Endothelial cell of umbilical vein (primary cell): Measurements from ENCODE around the gene CAMKMT. TPM values are rescaled to one million over a fixed set of nuclear protein-coding genes. Genes with fewer than 3 reads are reported as not detected.

ENCODE experiments used
- BruUV-seq: library from RNA; stranded (reverse); fragments of 400-500 nt; replicated peaks from 2 replicates; lab custom pipeline; 2021; lab: Mats Ljungman, UMichigan
- CTCF ChIA-PET: fragments of 300-600, 350-600 bp; sonication (Branson Sonifier 250); formaldehyde crosslinking; loops from one replicate; lab custom pipeline; 2021; ENCODE audit warnings: antibody characterized with exemption, inconsistent platforms; lab: Charles Lee
- POLR2A ChIA-PET: fragments of 300-600, 350-600 bp; sonication (Branson Sonifier 250); formaldehyde crosslinking; loops from one replicate; lab custom pipeline; 2021; ENCODE audit warnings: antibody characterized with exemption, inconsistent platforms; lab: Charles Lee
- DNase-seq: peaks from one replicate; pipeline ENCODE4 v3.0.0-alpha.2; 2011; ENCODE audit warnings: low read depth, low spot score
- FAIRE-seq: peaks from 2 replicates; lab custom pipeline; 2011; peaks lifted over from hg19 to GRCh38; lab: Jason Lieb, UNC
- H2AFZ ChIP-seq: 2 replicates; pipeline ENCODE4 v1.6.0; 2012; ENCODE audit warnings: low read depth, low read length, control low read depth, inconsistent platforms
- H3K27ac ChIP-seq: 2 replicates; pipeline ENCODE4 v1.5.1; 2011; ENCODE audit warnings: low read depth, mild to moderate bottlenecking, control low read depth, low read length, moderate library complexity; ENCODE audit not compliant: insufficient read depth
- H3K27me3 ChIP-seq, 2 experiments: 2 replicates each; pipeline versions ENCODE4 v1.6.0 to v1.6.1; 2011; ENCODE audit warnings: low read length in 2 of 2, mixed read lengths in 1 of 2; ENCODE audit not compliant: control insufficient read depth in 2 of 2, insufficient read depth in 2 of 2
- H3K36me3 ChIP-seq, 2 experiments: 2 replicates in 1 of 2; 3 replicates in 1 of 2; pipeline ENCODE4 v1.5.1; 2011; ENCODE audit warnings: low read length in 2 of 2, mild to moderate bottlenecking in 1 of 2, moderate library complexity in 1 of 2; ENCODE audit not compliant: control insufficient read depth in 2 of 2, insufficient read depth in 2 of 2; ENCODE audit errors: extremely low read depth in 1 of 2
- H3K4me1 ChIP-seq: 3 replicates; pipeline ENCODE4 v1.5.1; 2011; ENCODE audit warnings: mild to moderate bottlenecking, low read length; ENCODE audit not compliant: control insufficient read depth, insufficient read depth; ENCODE audit errors: extremely low read depth
- H3K4me2 ChIP-seq: 2 replicates; pipeline ENCODE4 v1.6.1; 2011; ENCODE audit warnings: low read length, control low read depth, mixed read lengths; ENCODE audit not compliant: insufficient read depth
- H3K4me3 ChIP-seq, 3 experiments: fragments of 200-600 bp in 1 of 3; sonication (generic), shearing (Covaris generic) in 1 of 3; replicated peaks in 1 of 3; 2 replicates each; pipeline ENCODE4 v1.5.1; 2011 to 2016; ENCODE audit warnings: control low read depth in 3 of 3, low read length in 3 of 3, mild to moderate bottlenecking in 2 of 3, inconsistent platforms in 1 of 3, low read depth in 1 of 3, moderate library complexity in 1 of 3; ENCODE audit not compliant: insufficient read depth in 1 of 3
- H3K79me2 ChIP-seq: 2 replicates; pipeline ENCODE4 v1.6.0; 2012; ENCODE audit warnings: low read length, inconsistent platforms; ENCODE audit not compliant: control insufficient read depth, insufficient read depth
- H3K9ac ChIP-seq: replicated peaks from 2 replicates; pipeline ENCODE3; 2011; ENCODE audit warnings: low read length, control low read depth; ENCODE audit not compliant: insufficient read depth; ENCODE audit errors: extremely low read depth
- H3K9me1 ChIP-seq: replicated peaks from 3 replicates; pipeline ENCODE4 v1.6.0; 2011; ENCODE audit warnings: mild to moderate bottlenecking, low read length; ENCODE audit not compliant: control insufficient read depth, insufficient read depth; ENCODE audit errors: extremely low read depth
- H3K9me3 ChIP-seq: replicated peaks from 2 replicates; pipeline ENCODE4 v1.5.1; 2012; ENCODE audit warnings: low read length, inconsistent platforms; ENCODE audit not compliant: control insufficient read depth, insufficient read depth
- H4K20me1 ChIP-seq: replicated peaks from 2 replicates; pipeline ENCODE3; 2011; ENCODE audit warnings: mild to moderate bottlenecking, low read length; ENCODE audit not compliant: control insufficient read depth, insufficient read depth; ENCODE audit errors: extremely low read depth
- CTCF ChIP-seq, 2 donors: IDR thresholded peaks; 1 replicate in 1 of 2; 2 replicates in 1 of 2; pipeline ENCODE4 v1.5.1; 2011; ENCODE audit warnings: low read length in 2 of 2, mild to moderate bottlenecking in 2 of 2, moderate library complexity in 2 of 2, control low read depth in 1 of 2, inconsistent platforms in 1 of 2, low read depth in 1 of 2; ENCODE audit not compliant: insufficient read depth in 1 of 2; ENCODE audit errors: extremely low read depth in 1 of 2
- EZH2 ChIP-seq: IDR thresholded peaks from 2 replicates; pipeline ENCODE4 v1.6.1; 2012; ENCODE audit warnings: borderline replicate concordance, low read depth, mild to moderate bottlenecking, moderate library complexity, low read length, inconsistent platforms; ENCODE audit not compliant: severe bottlenecking
- FOS ChIP-seq: IDR thresholded peaks from 2 replicates; pipeline ENCODE4 v1.6.1; 2011; ENCODE audit warnings: mild to moderate bottlenecking, low read length, moderate library complexity, borderline replicate concordance; ENCODE audit not compliant: insufficient read depth
- GATA2 ChIP-seq: IDR thresholded peaks from 2 replicates; pipeline ENCODE4 v1.7.0; 2011; ENCODE audit warnings: low read depth, mild to moderate bottlenecking, moderate library complexity, mixed read lengths, low read length; ENCODE audit not compliant: insufficient read length, insufficient read depth
- JUN ChIP-seq: IDR thresholded peaks from 2 replicates; pipeline ENCODE4 v1.6.1; 2011; ENCODE audit warnings: borderline replicate concordance, low read depth; ENCODE audit not compliant: insufficient read length, insufficient read depth
- MAX ChIP-seq: IDR thresholded peaks from 2 replicates; pipeline ENCODE4 v1.6.1; 2011; ENCODE audit not compliant: insufficient read depth, insufficient read length
- MYC ChIP-seq: IDR thresholded peaks from one replicate; pipeline ENCODE4 v1.6.1; 2011; ENCODE audit warnings: mild to moderate bottlenecking, low read depth, low read length
- POLR2A ChIP-seq: IDR thresholded peaks from 2 replicates; pipeline ENCODE4 v1.6.1; 2012; ENCODE audit warnings: low read depth, mild to moderate bottlenecking, control low read depth, low read length
- POLR2AphosphoS5 ChIP-seq: IDR thresholded peaks from 2 replicates; pipeline ENCODE4 v1.6.1; 2012; ENCODE audit warnings: low read depth, mild to moderate bottlenecking, control low read depth, low read length, moderate library complexity; ENCODE audit not compliant: insufficient read depth
- dilution Hi-C: fragments of 300-500 bp; cut with MboI; formaldehyde crosslinking; loops from one replicate; pipeline ENCODE4 v1.15.0; 2019; ENCODE audit warnings: low sequenced_read_pairs; ENCODE audit not compliant: extremely low pct_ligation_motif_present
- intact Hi-C: fragments of 100-400 bp; cut with micrococcal nuclease; formaldehyde crosslinking; loops from one replicate; pipeline ENCODE4 v1.10.0; 2022
- polyA plus RNA-seq, 4 experiments: library from polyadenylated mRNA; depleted of rRNA in 3 of 4; stranded (reverse) in 3 of 4; unstranded in 1 of 4; fragments of >200 nt; gene quantifications; 2 replicates each; pipeline versions ENCODE4 v1.2.1 to v1.2.3, GENCODE V29; 2011 to 2012; ENCODE audit warnings: missing spikeins in 1 of 4
- total RNA-seq: library from RNA; stranded (reverse); gene quantifications from 2 replicates; pipeline ENCODE4 v1.2.3, GENCODE V29; 2021

CAMKMT gene
- total and polyA plus RNA-seq, 2 donors (not counting 3 experiments of a cell fraction or from before 2014, with no cell fraction given): 4.1 to 10.7 TPM

DNA sequence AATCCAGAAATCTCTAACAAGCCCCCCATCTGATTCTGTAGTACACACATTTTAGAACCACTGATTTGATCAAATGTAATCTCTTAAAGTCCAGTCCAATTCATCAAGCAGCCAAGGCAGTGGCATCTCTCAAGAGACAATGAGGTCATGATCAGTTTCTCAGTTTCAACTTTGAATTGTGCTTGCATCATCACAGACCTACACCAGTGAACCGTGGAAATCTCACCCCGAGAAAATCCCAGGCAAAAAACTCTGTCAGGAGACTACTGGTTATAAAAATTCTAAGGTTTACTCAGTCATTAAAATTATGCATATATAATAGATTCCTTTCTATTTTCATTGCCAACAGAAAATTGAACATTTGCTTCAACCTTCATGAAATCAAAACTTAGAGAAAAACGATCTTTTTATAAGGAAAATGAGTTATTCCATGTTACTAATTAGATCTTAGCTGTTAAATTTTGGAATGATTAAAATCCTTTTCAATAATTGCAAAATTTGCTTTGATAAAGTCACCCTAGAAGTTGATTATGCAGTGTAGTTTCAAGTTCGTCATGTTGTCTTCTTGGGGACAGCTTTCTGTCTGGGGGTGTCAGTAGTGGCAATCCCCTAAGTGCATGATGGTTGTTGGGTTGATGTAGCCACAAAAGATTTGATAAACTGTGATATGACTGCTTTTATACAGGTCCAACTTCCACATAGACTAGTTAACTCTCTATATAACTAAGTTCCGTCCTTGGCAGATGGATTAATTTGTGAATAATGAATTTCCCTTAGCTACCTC, 235.0 kb downstream of the CAMKMT start:
- dilution Hi-C loops (no loop called here), intact Hi-C loops (no loop called here)
- Histone ChIP-seq H3K79me2 (no peaks in the 10 kb centered on the region), H3K4me3 (no peak overlapping the region), H3K9me3 (no peaks in the 10 kb centered on the region), H3K4me1 (peaks cover 6% of the 10 kb centered on the region), H4K20me1 (no peaks in the 10 kb centered on the region), H3K27me3 (no peaks in the 10 kb centered on the region), H3K36me3 (no peaks in the 10 kb centered on the region), H2AFZ (no peak overlapping the region), H3K9me1 (no peaks in the 10 kb centered on the region), H3K9ac (no peak overlapping the region), H3K4me2 (no peak overlapping the region), H3K27ac (no peak overlapping the region)
- TF ChIP-seq POLR2A: no peak
- no peak for TF ChIP-seq EZH2
- no peak for TF ChIP-seq POLR2AphosphoS5
- no peak for TF ChIP-seq CTCF (IDR thresholded peaks at IDR 0.05; ENCODE audit: extremely low read depth in 1 of 2, insufficient read depth in 1 of 2, low read depth in 1 of 2, low read length in 2 of 2)
- TF ChIP-seq JUN: no peak
- TF ChIP-seq FOS: no peak
- no peak for TF ChIP-seq GATA2
- TF ChIP-seq MYC: no peak
- no peak for TF ChIP-seq MAX
- ChIA-PET CTCF (interaction anchor here (0.9 to 1.7 kb wide), 2 partner anchors 10 to 117 kb away, joined by 5 to 10 read pairs; no protein-coding TSS in a partner anchor), POLR2A (no interaction called here)
- no TSS peak for BruUV-seq
- no peak for FAIRE-seq
- no peak for DNase-seq
